K562 (cell line): ENCODE data around the gene SMCP. TPM values are rescaled to one million over a fixed set of nuclear protein-coding genes. Genes with fewer than 3 reads are reported as not detected.

ENCODE experiments used
- ATAC-seq: fragments of 200-7000 bp; cut with Tn5 transposase; 3 replicates; pipeline ENCODE4 v1.9.1; 2020; ENCODE audit warnings: moderate library complexity
- BruUV-seq: library from RNA; stranded (reverse); fragments of 400-500 nt; replicated peaks from 2 replicates; lab custom pipeline; 2021; lab: Mats Ljungman, UMichigan
- CTCF ChIA-PET: fragments of 300-600 bp; formaldehyde crosslinking; extraction: SDS; loops from one replicate; lab custom pipeline; 2021; ENCODE audit warnings: low intra/inter-chr PET ratio; lab: Yijun Ruan, JAX
- POLR2A ChIA-PET: fragments of 300-600, 350-650 bp; sonication (Branson Sonifier 250); formaldehyde crosslinking; extraction: SDS; loops from one replicate; lab custom pipeline; 2021; ENCODE audit warnings: antibody characterized with exemption, inconsistent platforms; lab: Yijun Ruan, JAX
- DNase-seq, 4 experiments: peaks; one replicate each; pipeline versions ENCODE4 v3.0.0 to v3.0.0-alpha.2; 2011 to 2018; ENCODE audit warnings: low spot score in 3 of 4, mixed read lengths in 3 of 4; ENCODE audit errors: extremely low read depth in 1 of 4
- FAIRE-seq: peaks from 2 replicates; lab custom pipeline; 2011; peaks lifted over from hg19 to GRCh38; lab: Jason Lieb, UNC
- H2AFZ ChIP-seq: 2 replicates; pipeline ENCODE4 v1.6.0; 2011; ENCODE audit warnings: low read depth, low read length, control low read depth, inconsistent platforms
- H3K27ac ChIP-seq: fragments of 200-600 bp; 3 replicates; pipeline ENCODE4 v1.8.0; 2011; ENCODE audit warnings: low read depth, mild to moderate bottlenecking, control low read depth, inconsistent platforms, low read length, moderate library complexity, mixed read lengths; ENCODE audit errors: extremely low read depth
- H3K27me3 ChIP-seq, 2 experiments: fragments of 300-600 bp in 1 of 2; 2 replicates in 1 of 2; 3 replicates in 1 of 2; pipeline versions ENCODE4 v1.6.0 to v1.8.0; 2011; ENCODE audit warnings: inconsistent platforms in 2 of 2, low read length in 2 of 2, mild to moderate bottlenecking in 1 of 2, mixed read lengths in 1 of 2, moderate library complexity in 1 of 2; ENCODE audit not compliant: control insufficient read depth in 2 of 2, insufficient read depth in 2 of 2
- H3K36me3 ChIP-seq: fragments of 300-600 bp; 3 replicates; pipeline ENCODE4 v1.8.0; 2011; ENCODE audit warnings: mild to moderate bottlenecking, low read length, inconsistent platforms; ENCODE audit not compliant: control insufficient read depth, insufficient read depth
- H3K4me1 ChIP-seq, 2 experiments: fragments of 200-600 bp in 1 of 2; replicated peaks in 1 of 2; 2 replicates in 1 of 2; 3 replicates in 1 of 2; pipeline versions ENCODE4 v1.5.1 to v1.8.0; 2011; ENCODE audit warnings: inconsistent platforms in 2 of 2, low read length in 2 of 2, mild to moderate bottlenecking in 1 of 2, mixed read lengths in 1 of 2, moderate library complexity in 1 of 2; ENCODE audit not compliant: control insufficient read depth in 2 of 2, insufficient read depth in 2 of 2
- H3K4me2 ChIP-seq: 2 replicates; pipeline ENCODE4 v1.6.1; 2011; ENCODE audit warnings: low read length, control low read depth, inconsistent platforms, mixed read lengths; ENCODE audit not compliant: insufficient read depth
- H3K4me3 ChIP-seq: fragments of 200-600 bp; sonication (generic), shearing (Covaris generic); 2 replicates; pipeline ENCODE4 v1.5.1; 2016; ENCODE audit warnings: control low read depth, inconsistent platforms
- H3K79me2 ChIP-seq: fragments of 200-600 bp; 3 replicates; pipeline ENCODE4 v1.8.0; 2011; ENCODE audit warnings: low read length, inconsistent platforms; ENCODE audit not compliant: control insufficient read depth, insufficient read depth
- H3K9ac ChIP-seq, 2 experiments: 2 replicates each; pipeline versions ENCODE4 v1.6.0 to v1.6.1; 2011; ENCODE audit warnings: low read depth in 2 of 2, low read length in 2 of 2, control low read depth in 1 of 2, inconsistent platforms in 1 of 2, mild to moderate bottlenecking in 1 of 2, mixed read lengths in 1 of 2; ENCODE audit not compliant: insufficient read depth in 1 of 2
- H3K9me1 ChIP-seq: one replicate; pipeline ENCODE4 v1.6.0; 2011; ENCODE audit warnings: inconsistent platforms, mild to moderate bottlenecking, low read length, moderate library complexity; ENCODE audit not compliant: control insufficient read depth, insufficient read depth
- H3K9me3 ChIP-seq: replicated peaks from 2 replicates; pipeline ENCODE4 v1.5.1; 2011; ENCODE audit warnings: low read depth, low read length, inconsistent platforms; ENCODE audit not compliant: control insufficient read depth, insufficient read depth
- H4K20me1 ChIP-seq: replicated peaks from 2 replicates; pipeline ENCODE4 v1.6.1; 2011; ENCODE audit warnings: low read length, inconsistent platforms, mixed read lengths; ENCODE audit not compliant: control insufficient read depth, insufficient read depth
- CTCF ChIP-seq, 3 experiments: IDR thresholded peaks in 2 of 3; conservative IDR thresholded peaks in 1 of 3; 2 replicates each; pipeline ENCODE4 v1.5.1; 2011 to 2012; ENCODE audit warnings: low read length in 3 of 3, mild to moderate bottlenecking in 3 of 3, control low read depth in 2 of 3, improper control_type of control experiment in 1 of 3, inconsistent platforms in 1 of 3, low read depth in 1 of 3, mixed read lengths in 1 of 3, moderate library complexity in 1 of 3; ENCODE audit not compliant: insufficient read depth in 2 of 3
- DEAF1 ChIP-seq: fragments of 450-650 bp; formaldehyde crosslinking; IDR thresholded peaks from 2 replicates; pipeline ENCODE4 v1.4.0; 2020; ENCODE audit warnings: mild to moderate bottlenecking, moderate library complexity
- RAD21 ChIP-seq, 2 experiments: fragments of 250-450 bp in 1 of 2; fragments of 450-650 bp in 1 of 2; sonication (Bioruptor Pico) in 1 of 2; formaldehyde crosslinking in 1 of 2; IDR thresholded peaks in 1 of 2; conservative IDR thresholded peaks in 1 of 2; 2 replicates each; pipeline versions ENCODE4 v1.4.0 to v1.8.0; 2020 to 2022; ENCODE audit warnings: mild to moderate bottlenecking in 2 of 2, moderate library complexity in 1 of 2
- SMC3 ChIP-seq: conservative IDR thresholded peaks from 2 replicates; pipeline ENCODE4 v1.6.1; 2011; ENCODE audit warnings: low read depth, low read length, improper control_type of control experiment; ENCODE audit not compliant: insufficient read depth
- THRAP3 ChIP-seq: fragments of 450-650 bp; IDR thresholded peaks from 2 replicates; pipeline ENCODE4 v1.6.1; 2016; ENCODE audit warnings: mild to moderate bottlenecking, inconsistent platforms, borderline replicate concordance
- ZBTB40 ChIP-seq, 2 experiments: fragments of 450-650 bp in 1 of 2; sonication (generic) in 1 of 2; formaldehyde crosslinking in 1 of 2; IDR thresholded peaks; 2 replicates each; pipeline versions ENCODE4 v1.7.1 to v1.9.0; 2016 to 2022; ENCODE audit warnings: inconsistent platforms in 1 of 2, mild to moderate bottlenecking in 1 of 2, missing genetic modification reagents in 1 of 2
- ZSCAN32 ChIP-seq: fragments of 450-650 bp; formaldehyde crosslinking; IDR thresholded peaks from 2 replicates; pipeline ENCODE4 v1.4.0; 2020; ENCODE audit warnings: mild to moderate bottlenecking, moderate library complexity
- WGBS: fragments of 100-300 bp; shearing (Covaris generic); methylation state at CpG from one replicate; pipeline ENCODE4 v1.1.6; 2016; ENCODE audit warnings: low coverage, mixed read lengths; ENCODE audit not compliant: insufficient coverage; ENCODE audit errors: missing lambda C conversion rate; 5-methylcytosine and 5-hydroxymethylcytosine counted together
- in situ Hi-C: fragments of 300-500 bp; cut with MboI; formaldehyde crosslinking; loops from 4 replicates; pipeline ENCODE4 v1.15.0; 2018; ENCODE audit warnings: inconsistent platforms, mixed read lengths
- intact Hi-C: fragments of 100-400 bp; cut with micrococcal nuclease; formaldehyde crosslinking; loops from 2 replicates; pipeline ENCODE4 v1.14.2; 2022
- polyA plus RNA-seq, 8 experiments: library from polyadenylated mRNA; depleted of rRNA in 4 of 8; stranded (reverse) in 5 of 8; unstranded in 3 of 8; fragments of >200 nt; fragmentation: Nextera tagmentation in 2 of 8; fragmentation: Illumina TruSeq in 1 of 8; extraction: Ambion mirVana in 2 of 8; extraction: Trizol in 1 of 8; gene quantifications; 2 replicates each; pipeline versions ENCODE4 v1.2.1 to v1.2.3, GENCODE V29; 2011 to 2014; ENCODE audit warnings: inconsistent platforms in 1 of 8, missing spikeins in 1 of 8
- total RNA-seq, 7 experiments: library from RNA; depleted of rRNA in 6 of 7; stranded (reverse); fragments of >200 nt in 6 of 7; fragmentation: Illumina TruSeq in 2 of 7; extraction: Trizol in 2 of 7; gene quantifications; 2 replicates each; pipeline versions ENCODE4 v1.2.1 to v1.2.3, GENCODE V29; 2011 to 2021; ENCODE audit warnings: low replicate concordance in 1 of 7

The SMCP gene
- total and polyA plus RNA-seq, 9 of the 15 experiments (the other 6 are each of a cell fraction or from before 2014, with no cell fraction given), result not detected

GRCh38 chr1:152917794-152918193 is 39.7 kb downstream of the SMCP start:
- WGBS, result 0% methylated on average over 3 of the region's 3 CpGs
- Histone ChIP-seq H3K9me3 (no peaks in the 10 kb centered on the region), H3K4me3 (no peak overlapping the region), H3K4me1 (no peaks in the 10 kb centered on the region), H3K4me2 (no peak overlapping the region), H4K20me1 (no peaks in the 10 kb centered on the region), H3K27ac (no peak overlapping the region), H3K36me3 (no peaks in the 10 kb centered on the region), H3K9me1 (no peaks in the 10 kb centered on the region), H3K27me3 (no peaks in the 10 kb centered on the region), H2AFZ (no peak overlapping the region), H3K79me2 (no peaks in the 10 kb centered on the region), H3K9ac (no peak overlapping the region)
- intact Hi-C loops, result loop anchor here (1.0 to 5.0 kb wide), 2 partner anchors 40 to 273 kb away; partner anchors contain the start of gene SMCP
- peak; percentile 62 for FAIRE-seq
- BruUV-seq, result no TSS peak
- peak in 2 of 4 experiments; percentile 17 to 33 for DNase-seq
- ATAC-seq, result 0 out of 3 replicates have a peak, but pooled peaks have one; percentile 45
- CTCF ChIA-PET, result interaction anchor here (0.7 kb wide), 1 partner anchor 273 kb away, joined by 3 read pairs; no protein-coding TSS in a partner anchor
- POLR2A ChIA-PET, result interaction anchor here (1.1 kb wide), 1 partner anchor 275 kb away, joined by 3 read pairs; no protein-coding TSS in a partner anchor
- in situ Hi-C loops, result no loop called here
- TF ChIP-seq CTCF (IDR thresholded peaks at IDR 0.05 in 2 of 3, conservative IDR thresholded peaks at IDR 0.05 in 1 of 3; ENCODE audit: insufficient read depth in 2 of 3, low read depth in 1 of 3, low read length in 3 of 3), result peak; percentile 44 to 64 (median 62)
- no peak for TF ChIP-seq ZSCAN32 (CRISPR knock-in tag)
- peak; percentile 64 for TF ChIP-seq SMC3
- TF ChIP-seq RAD21 (CRISPR knock-in tag; conservative IDR thresholded peaks at IDR 0.05 in 1 of 2, IDR thresholded peaks at IDR 0.05 in 1 of 2), result peak; percentile 63 to 73
- no peak for TF ChIP-seq ZBTB40 (IDR thresholded peaks at IDR 0.05)
- TF ChIP-seq ZBTB40 (CRISPR knock-in tag; IDR thresholded peaks at IDR 0.05), result no peak
- no peak for TF ChIP-seq THRAP3
- peak; percentile 43; the same call in 1 of the 2 replicates for TF ChIP-seq DEAF1 (CRISPR knock-in tag)
